SK-N-MC (cell line): Measurements from ENCODE around the gene CEACAM7.

Experiments
- EZH2 ChIP-seq: fragments of 200-600 bp; sonication (generic); IDR thresholded peaks from one replicate; pipeline ENCODE4 v1.6.1; 2017; ENCODE audit warnings: antibody characterized with exemption
- POLR2AphosphoS5 ChIP-seq: IDR thresholded peaks from 2 replicates; pipeline ENCODE4 v1.6.1; 2012; ENCODE audit warnings: mild to moderate bottlenecking, low read depth, low read length, borderline replicate concordance

DNA sequence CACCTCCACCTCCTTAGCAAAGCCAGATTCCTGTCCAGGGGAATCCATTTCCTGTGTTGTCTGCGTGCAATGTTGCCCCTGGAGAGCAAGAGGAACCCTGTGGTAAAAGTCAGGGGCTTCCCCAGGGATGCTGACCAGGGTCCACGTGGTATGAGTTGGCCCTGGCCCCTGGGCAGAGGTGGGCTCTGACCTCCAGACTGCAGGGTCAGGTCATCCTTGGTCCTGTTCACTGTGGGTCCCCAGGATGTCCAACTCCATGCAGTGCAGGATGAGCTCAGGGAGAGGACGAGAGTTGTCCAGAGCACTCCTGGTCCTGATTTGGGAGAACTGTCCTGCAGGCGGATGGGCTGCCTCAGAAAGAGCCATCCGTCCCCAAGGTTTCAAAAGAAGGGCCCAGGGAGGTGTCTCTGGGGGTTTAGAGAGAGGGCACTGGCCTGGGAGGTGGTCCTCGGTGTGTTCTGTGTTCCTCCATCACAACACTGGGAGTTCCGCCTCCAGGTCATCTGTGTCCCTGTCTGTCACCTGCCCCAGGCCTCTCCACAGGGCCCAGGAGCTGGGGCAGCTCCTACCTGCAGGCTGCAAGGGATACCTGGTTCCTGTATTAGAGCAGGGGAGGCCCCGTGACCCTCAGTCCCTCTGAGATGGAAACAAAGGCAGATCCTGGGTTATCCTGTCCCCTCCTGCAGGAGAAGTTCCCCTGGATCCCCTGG, 59.9 kb downstream of the CEACAM7 start:
- TF ChIP-seq POLR2AphosphoS5 (no peak), EZH2 (no peak)
